Activated CD4-positive, CD25-positive, alpha-beta regulatory T cell (primary cell): ENCODE results near the gene LPCAT3.

Source experiments
- DNase-seq, 4 experiments: peaks; one replicate each; lab custom pipeline; 2025; lab: John Stamatoyannopoulos, UW

LPCAT3 gene

GRCh38 chr12:6963791-6964413, 54.4 kb downstream of the LPCAT3 start:
- no peak for DNase-seq

- DNase-seq: no peak
These were observed 55.1 kb downstream of the LPCAT3 start for GRCh38 chr12:6963016-6963731.

GRCh38 chr12:6962285-6963015, 55.8 kb downstream of the LPCAT3 start:
- DNase-seq: no peak

GRCh38 chr12:6961695-6962284, 56.5 kb downstream of the LPCAT3 start:
- DNase-seq: peak in 1 of 4 experiments; percentile 36

GRCh38 chr12:6961278-6961694, 57.0 kb downstream of the LPCAT3 start:
- peak; percentile 73 to 82 (median 76) for DNase-seq

GRCh38 chr12:6960593-6961277, 57.5 kb downstream of the LPCAT3 start:
- no peak for DNase-seq

- no peak for DNase-seq
These were observed 58.3 kb downstream of the LPCAT3 start for GRCh38 chr12:6959805-6960592.

GRCh38 chr12:6959058-6959804, 59.0 kb downstream of the LPCAT3 start:
- DNase-seq: peak in 3 of 4 experiments; percentile 41 to 48 (median 43)

GRCh38 chr12:6958609-6959057, 59.6 kb downstream of the LPCAT3 start:
- no peak for DNase-seq

- no peak for DNase-seq
These were observed 60.3 kb downstream of the LPCAT3 start for GRCh38 chr12:6957741-6958608.

GRCh38 chr12:6957151-6957701, 61.0 kb downstream of the LPCAT3 start:
- no peak for DNase-seq

- no peak for DNase-seq
These were observed 62.1 kb downstream of the LPCAT3 start for GRCh38 chr12:6956021-6956727.

GRCh38 chr12:6955108-6956020, 62.9 kb downstream of the LPCAT3 start:
- no peak for DNase-seq

- DNase-seq: no peak
These were observed 63.8 kb downstream of the LPCAT3 start for GRCh38 chr12:6954316-6955107.

- peak; percentile 26 to 35 (median 29) for DNase-seq
These were observed 64.6 kb downstream of the LPCAT3 start for GRCh38 chr12:6953442-6954315.
